Stomach smooth muscle (tissue), 2 donors: ENCODE results near the gene CISH.

Source experiments
- H3K27ac ChIP-seq: one replicate; pipeline ENCODE4 v1.7.0; 2013; ENCODE audit warnings: mild to moderate bottlenecking, low read length, inconsistent platforms
- H3K27me3 ChIP-seq, 2 donors: one replicate each; pipeline ENCODE4 v1.7.0; 2013; ENCODE audit warnings: low read length in 2 of 2; ENCODE audit not compliant: insufficient read depth in 2 of 2, control insufficient read depth in 1 of 2
- H3K36me3 ChIP-seq, 2 donors: one replicate each; pipeline ENCODE4 v1.7.0; 2013; ENCODE audit warnings: low read length in 2 of 2; ENCODE audit not compliant: control insufficient read depth in 2 of 2, insufficient read depth in 2 of 2
- H3K4me1 ChIP-seq: one replicate; pipeline ENCODE4 v1.7.0; 2013; ENCODE audit warnings: low read length; ENCODE audit not compliant: control insufficient read depth, insufficient read depth
- H3K4me3 ChIP-seq, 2 donors: one replicate each; pipeline ENCODE4 v1.7.0; 2013; ENCODE audit warnings: low read length in 2 of 2
- H3K9ac ChIP-seq, 2 donors: one replicate each; pipeline ENCODE4 v1.7.0; 2013; ENCODE audit warnings: low read length in 2 of 2, mild to moderate bottlenecking in 1 of 2
- H3K9me3 ChIP-seq, 2 donors: one replicate each; pipeline ENCODE4 v1.7.0; 2013; ENCODE audit warnings: low read length in 2 of 2; ENCODE audit not compliant: control insufficient read depth in 2 of 2
- donor health status: healthy.
- donor health status: Pancreatic carcinoma.

Gene CISH

DNA sequence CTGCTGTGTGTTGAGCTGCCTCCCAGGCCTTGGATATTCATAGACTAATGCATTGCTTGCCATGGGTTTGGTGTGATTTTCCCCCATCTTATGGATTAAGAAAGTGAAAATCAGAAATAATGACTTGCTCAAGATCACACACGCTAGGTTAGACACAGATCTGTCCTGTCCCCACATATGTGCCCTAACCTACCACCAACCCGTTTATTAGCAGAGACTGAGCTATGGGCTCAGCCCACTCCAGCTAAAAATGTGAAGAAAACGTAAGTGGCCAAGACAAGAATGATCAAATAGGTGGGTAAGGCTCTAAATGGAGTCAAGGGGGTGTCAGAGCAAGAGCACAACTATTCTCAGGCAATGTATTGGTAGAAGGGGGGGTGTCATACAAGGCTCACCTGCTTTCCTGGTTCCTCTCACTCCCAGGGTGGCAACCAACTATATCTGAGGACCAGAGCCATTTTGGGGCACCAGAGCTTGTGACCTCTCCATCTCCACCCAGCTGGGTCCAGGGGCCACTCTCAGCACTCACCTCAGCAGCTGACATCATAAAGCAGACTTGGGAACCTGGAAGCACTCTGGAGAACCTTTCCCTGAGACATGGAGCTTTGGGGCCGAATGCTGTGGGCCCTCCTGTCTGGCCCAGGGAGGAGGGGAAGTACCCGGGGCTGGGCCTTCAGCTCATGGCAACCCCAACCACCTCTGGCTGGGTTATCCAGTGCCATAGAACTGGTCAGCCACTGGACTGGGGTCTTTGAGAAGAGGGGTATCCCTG, 40.9 kb downstream of the CISH start:
- peaks cover 0 to 12% of the 10 kb centered on the region in 2 donors for H3K36me3 ChIP-seq
- H3K27me3 ChIP-seq: no peaks in the 10 kb centered on the region
- no peak overlapping the region for H3K4me3 ChIP-seq
- no peak overlapping the region for H3K27ac ChIP-seq
- no peaks in the 10 kb centered on the region for H3K9me3 ChIP-seq
- H3K4me1 ChIP-seq: peaks cover 57% of the 10 kb centered on the region
- peak overlapping the region in 1 of 2 donors; percentile 85 for H3K9ac ChIP-seq

- Histone ChIP-seq H3K9me3 (no peaks in the 10 kb centered on the region), H3K27ac (peak within 1 kb of the TSS; percentile 85), H3K4me3 (peak within 1 kb of the TSS; percentile 78 to 99), H3K27me3 (no peaks in the 10 kb centered on the region), H3K36me3 (peaks cover 0 to 7% of the 10 kb centered on the region in 2 donors), H3K9ac (peak within 1 kb of the TSS; percentile 85 to 95), H3K4me1 (peaks cover 57% of the 10 kb centered on the region)
Measured at GRCh38 chr3:50568947-50569749, 42.4 kb downstream of the CISH start, which contains the start of gene HEMK1. TSS of gene HEMK1 (plus strand) at chr3:50569522. CDS start at chr3:50571105, 1,583 bp downstream.

- H3K36me3 ChIP-seq: peaks cover 0 to 2% of the 10 kb centered on the region in 2 donors
- no peaks in the 10 kb centered on the region for H3K27me3 ChIP-seq
- peak within 1 kb of the TSS; percentile 40 to 99 for H3K4me3 ChIP-seq
- H3K27ac ChIP-seq: peak within 1 kb of the TSS; percentile 85
- H3K4me1 ChIP-seq: peaks cover 56% of the 10 kb centered on the region
- H3K9me3 ChIP-seq: no peaks in the 10 kb centered on the region
- H3K9ac ChIP-seq: peak within 1 kb of the TSS; percentile 66 to 86
Measured at GRCh38 chr3:50567386-50568167, 44.0 kb downstream of the CISH start, which contains the start of gene C3orf18. TSS of gene C3orf18 (minus strand) at chr3:50567747. CDS start at chr3:50565699, 2,048 bp downstream.

- Histone ChIP-seq H3K27me3 (no peaks in the 10 kb centered on the region), H3K9ac (peak overlapping the region; percentile 66 to 86), H3K4me3 (peak overlapping the region; percentile 40 to 99), H3K9me3 (no peaks in the 10 kb centered on the region), H3K36me3 (no peaks in the 10 kb centered on the region), H3K27ac (peak overlapping the region; percentile 66), H3K4me1 (peaks cover 51% of the 10 kb centered on the region)
Measured at GRCh38 chr3:50567011-50567385, 44.6 kb downstream of the CISH start.

DNA sequence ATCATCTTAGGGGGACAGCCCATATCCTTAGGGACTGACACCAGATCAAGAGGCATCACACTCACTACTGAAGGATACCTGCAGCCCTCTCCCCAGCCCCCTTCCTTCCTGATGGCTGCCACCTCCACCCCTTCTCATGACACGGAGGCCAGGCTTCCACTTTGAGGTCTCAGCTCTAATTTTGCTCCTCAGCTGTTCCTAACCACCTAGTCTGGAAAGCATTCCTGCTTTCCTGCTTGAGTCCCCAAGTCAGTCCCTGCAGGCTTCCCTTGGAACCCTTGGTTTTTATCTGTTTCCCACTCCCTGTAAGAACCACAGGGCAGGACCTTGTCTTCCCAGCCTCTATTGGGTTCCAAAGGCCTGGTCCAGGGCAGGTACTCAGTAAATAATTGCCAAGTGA, 47.3 kb downstream of the CISH start:
- no peaks in the 10 kb centered on the region for H3K27me3 ChIP-seq
- no peak overlapping the region for H3K9ac ChIP-seq
- no peak overlapping the region for H3K4me3 ChIP-seq
- no peak overlapping the region for H3K27ac ChIP-seq
- peaks cover 28% of the 10 kb centered on the region for H3K4me1 ChIP-seq
- no peaks in the 10 kb centered on the region for H3K9me3 ChIP-seq
- no peaks in the 10 kb centered on the region for H3K36me3 ChIP-seq

GRCh38 chr3:50563867-50564266, 47.7 kb downstream of the CISH start:
- Histone ChIP-seq H3K4me1 (peaks cover 27% of the 10 kb centered on the region), H3K9ac (no peak overlapping the region), H3K27ac (no peak overlapping the region)

DNA sequence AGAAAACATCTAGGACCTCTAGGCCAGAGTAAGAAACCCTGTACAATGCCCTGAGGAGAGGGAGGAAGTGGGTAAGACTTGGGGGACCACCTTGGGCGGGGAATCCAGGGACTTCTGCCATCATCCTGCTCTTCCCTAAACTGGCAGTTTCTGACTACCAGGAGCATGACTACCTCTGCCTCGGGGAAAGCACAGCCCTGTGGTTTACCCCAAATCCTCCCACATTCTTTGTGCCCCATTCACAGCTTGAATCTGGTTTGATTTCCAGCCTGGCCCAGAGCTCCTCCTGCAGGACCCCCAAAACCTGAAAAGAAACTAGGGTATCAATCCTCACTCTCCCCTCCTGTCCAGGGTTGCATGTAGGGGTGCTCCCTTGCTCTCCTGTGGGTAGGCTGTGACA, 48.7 kb downstream of the CISH start:
- H3K27ac ChIP-seq: no peak overlapping the region
- H3K9me3 ChIP-seq: no peaks in the 10 kb centered on the region
- H3K9ac ChIP-seq: no peak overlapping the region
- H3K27me3 ChIP-seq: no peaks in the 10 kb centered on the region
- no peak overlapping the region for H3K4me3 ChIP-seq
- H3K4me1 ChIP-seq: peaks cover 18% of the 10 kb centered on the region
- H3K36me3 ChIP-seq: peaks cover 0 to 2% of the 10 kb centered on the region in 2 donors

More at GRCh38 chr3:50563867-50564266, 47.7 kb downstream of the CISH start:
- Histone ChIP-seq H3K4me3 (no peak overlapping the region), H3K27me3 (no peaks in the 10 kb centered on the region), H3K9me3 (no peaks in the 10 kb centered on the region), H3K36me3 (no peaks in the 10 kb centered on the region)

GRCh38 chr3:50559702-50560101, 51.9 kb downstream of the CISH start:
- H3K27ac ChIP-seq: no peak overlapping the region
- no peaks in the 10 kb centered on the region for H3K4me1 ChIP-seq

DNA sequence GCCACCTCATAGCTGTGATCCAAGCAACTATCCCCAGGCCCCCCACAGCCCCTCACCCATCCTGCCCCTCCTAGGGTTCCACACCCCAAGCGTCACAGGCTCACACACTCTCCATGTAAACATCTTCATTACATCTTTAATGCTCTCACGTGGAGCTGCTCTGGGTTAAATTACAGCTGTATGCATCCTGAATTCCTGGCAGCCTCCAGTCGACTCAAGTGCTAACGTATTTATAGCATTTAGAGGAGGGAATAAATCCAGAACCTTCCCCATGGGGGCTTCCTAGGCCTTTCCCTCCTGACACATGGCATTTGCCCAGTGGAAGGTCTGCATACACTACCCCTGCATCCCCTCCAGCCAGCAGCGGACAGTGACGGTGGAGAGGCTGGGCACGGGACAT, 53.7 kb downstream of the CISH start:
- no peaks in the 10 kb centered on the region for H3K4me1 ChIP-seq
- no peak overlapping the region for H3K4me3 ChIP-seq
- H3K27ac ChIP-seq: no peak overlapping the region
- peaks cover 0 to 2% of the 10 kb centered on the region in 2 donors for H3K36me3 ChIP-seq
- peaks cover 0 to 3% of the 10 kb centered on the region in 2 donors for H3K27me3 ChIP-seq
- no peaks in the 10 kb centered on the region for H3K9me3 ChIP-seq
- H3K9ac ChIP-seq: no peak overlapping the region

More at GRCh38 chr3:50559702-50560101, 51.9 kb downstream of the CISH start:
- peaks cover 0 to under 1% of the 10 kb centered on the region in 2 donors for H3K27me3 ChIP-seq
- H3K9me3 ChIP-seq: no peaks in the 10 kb centered on the region
- no peak overlapping the region for H3K9ac ChIP-seq
- no peak overlapping the region for H3K4me3 ChIP-seq
- peaks cover 0 to 2% of the 10 kb centered on the region in 2 donors for H3K36me3 ChIP-seq

- Histone ChIP-seq H3K27me3 (peaks cover 0 to 3% of the 10 kb centered on the region in 2 donors), H3K4me3 (no peak overlapping the region), H3K9me3 (no peaks in the 10 kb centered on the region)
Measured at GRCh38 chr3:50557106-50557505, 54.5 kb downstream of the CISH start.

More at GRCh38 chr3:50557106-50557505, 54.5 kb downstream of the CISH start:
- H3K27ac ChIP-seq: no peak overlapping the region
- H3K4me1 ChIP-seq: no peaks in the 10 kb centered on the region
- H3K36me3 ChIP-seq: peaks cover 0 to 2% of the 10 kb centered on the region in 2 donors
- no peak overlapping the region for H3K9ac ChIP-seq
